ENCODE data around the gene UBTF. TPM values are rescaled to one million over a fixed set of nuclear protein-coding genes. Genes with fewer than 3 reads are reported as not detected.

UBTF gene
- total and polyA plus RNA-seq, 2 donors (not counting 3 experiments of a cell fraction or from before 2014, with no cell fraction given): 14.7 to 84.7 TPM

DNA sequence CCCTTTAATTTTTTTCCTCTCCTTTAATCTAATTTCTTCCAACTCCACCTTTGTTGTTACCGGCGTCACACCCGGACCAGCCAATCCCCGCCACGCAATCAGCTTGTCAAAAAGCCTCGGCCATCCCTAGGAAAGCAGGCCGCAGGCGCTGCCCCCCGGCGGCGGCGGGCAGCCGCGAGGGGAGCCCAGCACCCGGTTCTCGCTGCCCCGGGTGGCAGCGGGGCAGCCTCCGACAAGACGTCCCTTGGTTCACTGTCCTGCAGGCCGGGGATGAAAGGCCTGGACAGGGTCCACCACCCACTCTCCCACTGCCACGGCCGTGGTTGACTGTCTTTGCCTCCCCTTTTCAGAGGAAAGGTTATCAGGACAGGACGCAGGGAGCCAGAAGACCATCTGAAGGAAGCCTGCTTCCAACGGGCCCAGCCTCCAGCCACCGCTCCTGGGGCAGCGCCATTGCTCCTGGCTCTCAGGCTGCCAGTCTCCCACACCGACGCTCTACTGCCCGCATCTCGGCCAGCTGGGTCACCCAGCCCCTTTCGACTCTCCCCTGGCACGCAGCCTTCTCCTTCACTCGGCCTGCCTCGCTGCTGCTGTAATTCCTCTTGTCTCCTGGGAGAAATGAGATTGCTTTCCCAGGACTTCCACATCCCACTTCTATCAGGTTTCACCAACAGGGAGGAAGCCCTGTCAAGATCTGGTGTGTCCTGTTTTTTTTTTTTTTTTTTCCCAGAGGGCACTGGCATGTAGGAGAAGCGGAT is 2.8 kb upstream of the UBTF start:
- BruUV-seq (replicated peaks): no TSS peak
- DNase-seq (ENCODE audit: low read depth, low spot score) (peak; percentile 71), FAIRE-seq (peak; percentile 67)
- H3K79me2 ChIP-seq (ENCODE audit: control insufficient read depth, insufficient read depth, low read length): peaks cover 19% of the 10 kb centered on the region
- peak overlapping the region; percentile 86 for H3K4me2 ChIP-seq (ENCODE audit: insufficient read depth, low read length)
- peak overlapping the region; percentile 72 for H3K27ac ChIP-seq (ENCODE audit: insufficient read depth, low read depth, low read length)
- intact Hi-C loops (cut with micrococcal nuclease): loop anchor here (1.0 to 5.0 kb wide), 2 partner anchors 85 to 102 kb away; partner anchors contain the start of genes RUNDC3A and SLC25A39
- peak; percentile 79 for TF ChIP-seq POLR2A (IDR thresholded peaks at IDR 0.05; ENCODE audit: low read depth, low read length)
- no peak for TF ChIP-seq POLR2AphosphoS5 (IDR thresholded peaks at IDR 0.05; ENCODE audit: insufficient read depth, low read depth, low read length)
- TF ChIP-seq, protein P1, sequence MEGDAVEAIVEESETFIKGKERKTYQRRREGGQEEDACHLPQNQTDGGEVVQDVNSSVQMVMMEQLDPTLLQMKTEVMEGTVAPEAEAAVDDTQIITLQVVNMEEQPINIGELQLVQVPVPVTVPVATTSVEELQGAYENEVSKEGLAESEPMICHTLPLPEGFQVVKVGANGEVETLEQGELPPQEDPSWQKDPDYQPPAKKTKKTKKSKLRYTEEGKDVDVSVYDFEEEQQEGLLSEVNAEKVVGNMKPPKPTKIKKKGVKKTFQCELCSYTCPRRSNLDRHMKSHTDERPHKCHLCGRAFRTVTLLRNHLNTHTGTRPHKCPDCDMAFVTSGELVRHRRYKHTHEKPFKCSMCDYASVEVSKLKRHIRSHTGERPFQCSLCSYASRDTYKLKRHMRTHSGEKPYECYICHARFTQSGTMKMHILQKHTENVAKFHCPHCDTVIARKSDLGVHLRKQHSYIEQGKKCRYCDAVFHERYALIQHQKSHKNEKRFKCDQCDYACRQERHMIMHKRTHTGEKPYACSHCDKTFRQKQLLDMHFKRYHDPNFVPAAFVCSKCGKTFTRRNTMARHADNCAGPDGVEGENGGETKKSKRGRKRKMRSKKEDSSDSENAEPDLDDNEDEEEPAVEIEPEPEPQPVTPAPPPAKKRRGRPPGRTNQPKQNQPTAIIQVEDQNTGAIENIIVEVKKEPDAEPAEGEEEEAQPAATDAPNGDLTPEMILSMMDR (IDR thresholded peaks at IDR 0.05; ENCODE audit: extremely low read depth in 1 of 2, insufficient read depth in 1 of 2, low read depth in 1 of 2, low read length in 2 of 2): peak; percentile 12 to 34
- H3K36me3 ChIP-seq (ENCODE audit: control insufficient read depth in 2 of 2, extremely low read depth in 1 of 2, insufficient read depth in 2 of 2, low read length in 2 of 2): no peaks in the 10 kb centered on the region
- POLR2A ChIA-PET: interaction anchor here (0.6 to 1.4 kb wide), 4 partner anchors 23 to 94 kb away, joined by 4 to 6 read pairs (median 4); partner anchors contain the start of gene ATXN7L3
- peak overlapping the region; percentile 38 for H3K9ac ChIP-seq (replicated peaks; ENCODE audit: extremely low read depth, insufficient read depth, low read length)
- H3K27me3 ChIP-seq (ENCODE audit: control insufficient read depth in 2 of 2, insufficient read depth in 2 of 2, low read length in 2 of 2): no peaks in the 10 kb centered on the region
- dilution Hi-C loops (cut with MboI; ENCODE audit: extremely low pct_ligation_motif_present, low sequenced_read_pairs): no loop called here
- H3K4me3 ChIP-seq (replicated peaks in 1 of 3; ENCODE audit: insufficient read depth in 1 of 3, low read depth in 1 of 3, low read length in 3 of 3): peak overlapping the region; percentile 34 to 68 (median 46)
- CTCF ChIA-PET: interaction anchor here (0.7 to 7.3 kb wide), 17 partner anchors 11 to 301 kb away, joined by 3 to 68 read pairs (median 4); partner anchors contain the start of genes FAM171A2, RUNDC3A and SLC25A39
- H3K4me1 ChIP-seq (ENCODE audit: control insufficient read depth, extremely low read depth, insufficient read depth, low read length): peaks cover 37% of the 10 kb centered on the region
- H4K20me1 ChIP-seq (replicated peaks; ENCODE audit: control insufficient read depth, extremely low read depth, insufficient read depth, low read length): no peaks in the 10 kb centered on the region
- H3K9me1 ChIP-seq (replicated peaks; ENCODE audit: control insufficient read depth, extremely low read depth, insufficient read depth, low read length): no peaks in the 10 kb centered on the region
- H2AFZ ChIP-seq (ENCODE audit: low read depth, low read length): peak overlapping the region; percentile 43
- H3K9me3 ChIP-seq (replicated peaks; ENCODE audit: control insufficient read depth, insufficient read depth, low read length): no peaks in the 10 kb centered on the region

DNA sequence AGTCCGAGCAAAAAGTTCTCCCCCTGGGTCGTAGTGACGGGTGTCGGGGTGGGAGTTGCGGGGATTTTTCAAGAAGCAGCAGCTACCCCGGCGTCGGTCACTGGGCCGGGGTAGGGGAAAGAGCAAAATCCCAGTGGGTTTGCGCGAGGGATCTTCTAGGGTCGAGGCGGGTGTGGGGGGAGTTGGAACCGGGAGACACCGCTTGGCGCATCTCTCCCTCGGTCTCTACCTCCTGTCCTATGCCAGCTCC is 2.3 kb upstream of the UBTF start:
- intact Hi-C loops (cut with micrococcal nuclease): loop anchor here (1.0 to 5.0 kb wide), 2 partner anchors 86 to 103 kb away; partner anchors contain the start of genes RUNDC3A and SLC25A39
- no peak for FAIRE-seq
- peaks cover 2% of the 10 kb centered on the region in 2 experiments for H3K36me3 ChIP-seq (ENCODE audit: control insufficient read depth in 2 of 2, extremely low read depth in 1 of 2, insufficient read depth in 2 of 2, low read length in 2 of 2)
- no peaks in the 10 kb centered on the region for H4K20me1 ChIP-seq (replicated peaks; ENCODE audit: control insufficient read depth, extremely low read depth, insufficient read depth, low read length)
- dilution Hi-C loops (cut with MboI; ENCODE audit: extremely low pct_ligation_motif_present, low sequenced_read_pairs): no loop called here
- H3K27ac ChIP-seq (ENCODE audit: insufficient read depth, low read depth, low read length): peak overlapping the region; percentile 72
- TF ChIP-seq POLR2A (IDR thresholded peaks at IDR 0.05; ENCODE audit: low read depth, low read length) (no peak), JUN (IDR thresholded peaks at IDR 0.05; ENCODE audit: borderline replicate concordance, insufficient read depth, insufficient read length, low read depth) (no peak), MYC (IDR thresholded peaks at IDR 0.05; ENCODE audit: low read depth, low read length) (no peak), FOS (IDR thresholded peaks at IDR 0.05; ENCODE audit: borderline replicate concordance, insufficient read depth, low read length) (no peak), GATA2 (IDR thresholded peaks at IDR 0.05; ENCODE audit: insufficient read depth, insufficient read length, low read depth, low read length) (no peak), POLR2AphosphoS5 (IDR thresholded peaks at IDR 0.05; ENCODE audit: insufficient read depth, low read depth, low read length) (no peak), EZH2 (IDR thresholded peaks at IDR 0.05; ENCODE audit: borderline replicate concordance, low read depth, low read length, severe bottlenecking) (no peak)
- TF ChIP-seq, protein P2, sequence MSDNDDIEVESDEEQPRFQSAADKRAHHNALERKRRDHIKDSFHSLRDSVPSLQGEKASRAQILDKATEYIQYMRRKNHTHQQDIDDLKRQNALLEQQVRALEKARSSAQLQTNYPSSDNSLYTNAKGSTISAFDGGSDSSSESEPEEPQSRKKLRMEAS (IDR thresholded peaks at IDR 0.05; ENCODE audit: insufficient read depth, insufficient read length): no peak
- TF ChIP-seq, protein P1 (IDR thresholded peaks at IDR 0.05; ENCODE audit: extremely low read depth in 1 of 2, insufficient read depth in 1 of 2, low read depth in 1 of 2, low read length in 2 of 2): no peak
- BruUV-seq (replicated peaks): no TSS peak
- DNase-seq (ENCODE audit: low read depth, low spot score): no peak
- peak overlapping the region; percentile 38 for H3K9ac ChIP-seq (replicated peaks; ENCODE audit: extremely low read depth, insufficient read depth, low read length)
- peaks cover 40% of the 10 kb centered on the region for H3K4me1 ChIP-seq (ENCODE audit: control insufficient read depth, extremely low read depth, insufficient read depth, low read length)
- peak overlapping the region; percentile 20 for H2AFZ ChIP-seq (ENCODE audit: low read depth, low read length)
- ChIA-PET CTCF (interaction anchor here (0.7 to 7.3 kb wide), 18 partner anchors 10 to 302 kb away, joined by 3 to 68 read pairs (median 4); partner anchors contain the start of genes FAM171A2, RUNDC3A and SLC25A39), POLR2A (interaction anchor here (0.6 to 1.5 kb wide), 4 partner anchors 22 to 124 kb away, joined by 3 to 6 read pairs (median 4); partner anchors contain the start of gene ATXN7L3)
- H3K4me2 ChIP-seq (ENCODE audit: insufficient read depth, low read length): peak overlapping the region; percentile 86
- no peaks in the 10 kb centered on the region for H3K9me1 ChIP-seq (replicated peaks; ENCODE audit: control insufficient read depth, extremely low read depth, insufficient read depth, low read length)
- H3K9me3 ChIP-seq (replicated peaks; ENCODE audit: control insufficient read depth, insufficient read depth, low read length): no peaks in the 10 kb centered on the region
- peaks cover 24% of the 10 kb centered on the region for H3K79me2 ChIP-seq (ENCODE audit: control insufficient read depth, insufficient read depth, low read length)
- no peaks in the 10 kb centered on the region for H3K27me3 ChIP-seq (ENCODE audit: control insufficient read depth in 2 of 2, insufficient read depth in 2 of 2, low read length in 2 of 2)
- peak overlapping the region; percentile 34 to 68 (median 46) for H3K4me3 ChIP-seq (replicated peaks in 1 of 3; ENCODE audit: insufficient read depth in 1 of 3, low read depth in 1 of 3, low read length in 3 of 3)
